ENCODE measurements around the gene SRPX2.

DNA sequence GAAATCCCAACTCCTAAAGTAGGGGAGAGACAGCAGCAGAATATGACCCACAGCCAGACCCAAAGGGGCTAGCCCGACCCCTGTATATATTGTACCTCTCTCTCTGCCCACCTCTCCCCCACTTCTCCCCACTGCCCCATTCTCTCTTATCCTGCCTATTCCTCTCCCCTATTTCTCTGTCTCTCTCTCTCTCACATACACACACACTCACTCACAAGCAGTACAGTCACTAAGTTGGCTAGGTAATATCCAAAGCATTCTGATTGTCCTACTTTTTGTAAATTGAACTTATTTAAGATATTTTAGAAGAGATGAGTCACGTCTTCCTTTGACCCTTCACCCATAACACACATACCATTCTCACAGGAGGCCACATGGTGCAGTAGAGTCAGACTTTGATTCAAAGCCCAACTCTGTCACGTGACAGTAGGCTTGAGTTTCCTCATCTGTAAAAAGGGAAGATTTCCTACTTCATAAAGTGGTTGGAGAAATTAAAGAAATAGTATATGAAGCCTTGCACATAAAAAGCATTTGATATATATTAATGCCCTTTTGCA, 29.5 kb downstream of the SRPX2 start:
- TF ChIP-seq, protein P1, sequence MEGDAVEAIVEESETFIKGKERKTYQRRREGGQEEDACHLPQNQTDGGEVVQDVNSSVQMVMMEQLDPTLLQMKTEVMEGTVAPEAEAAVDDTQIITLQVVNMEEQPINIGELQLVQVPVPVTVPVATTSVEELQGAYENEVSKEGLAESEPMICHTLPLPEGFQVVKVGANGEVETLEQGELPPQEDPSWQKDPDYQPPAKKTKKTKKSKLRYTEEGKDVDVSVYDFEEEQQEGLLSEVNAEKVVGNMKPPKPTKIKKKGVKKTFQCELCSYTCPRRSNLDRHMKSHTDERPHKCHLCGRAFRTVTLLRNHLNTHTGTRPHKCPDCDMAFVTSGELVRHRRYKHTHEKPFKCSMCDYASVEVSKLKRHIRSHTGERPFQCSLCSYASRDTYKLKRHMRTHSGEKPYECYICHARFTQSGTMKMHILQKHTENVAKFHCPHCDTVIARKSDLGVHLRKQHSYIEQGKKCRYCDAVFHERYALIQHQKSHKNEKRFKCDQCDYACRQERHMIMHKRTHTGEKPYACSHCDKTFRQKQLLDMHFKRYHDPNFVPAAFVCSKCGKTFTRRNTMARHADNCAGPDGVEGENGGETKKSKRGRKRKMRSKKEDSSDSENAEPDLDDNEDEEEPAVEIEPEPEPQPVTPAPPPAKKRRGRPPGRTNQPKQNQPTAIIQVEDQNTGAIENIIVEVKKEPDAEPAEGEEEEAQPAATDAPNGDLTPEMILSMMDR (IDR thresholded peaks at IDR 0.05; ENCODE audit: poor library complexity), result no peak
- TF ChIP-seq EZH2 (IDR thresholded peaks at IDR 0.05; ENCODE audit: borderline replicate concordance), result no peak
- no peak for TF ChIP-seq EZH2phosphoT487 (IDR thresholded peaks at IDR 0.05; ENCODE audit: low read depth, severe bottlenecking, unreplicated experiment)
